HG02981 (cell line): ENCODE results near the gene CDH4.

Source experiments
- ATAC-seq: cut with Tn5 transposase; IDR thresholded peaks from one replicate; pipeline ENCODE4 v1.9.1; 2021; ENCODE audit warnings: mild to moderate bottlenecking, moderate library complexity; ENCODE audit not compliant: unreplicated experiment

CDH4 gene

GRCh38 chr20:61722146-61722678 lies 470.2 kb downstream of the CDH4 start:
- ATAC-seq, result no peak

- no peak for ATAC-seq
These were observed 471.6 kb downstream of the CDH4 start for GRCh38 chr20:61723529-61724257.

DNA sequence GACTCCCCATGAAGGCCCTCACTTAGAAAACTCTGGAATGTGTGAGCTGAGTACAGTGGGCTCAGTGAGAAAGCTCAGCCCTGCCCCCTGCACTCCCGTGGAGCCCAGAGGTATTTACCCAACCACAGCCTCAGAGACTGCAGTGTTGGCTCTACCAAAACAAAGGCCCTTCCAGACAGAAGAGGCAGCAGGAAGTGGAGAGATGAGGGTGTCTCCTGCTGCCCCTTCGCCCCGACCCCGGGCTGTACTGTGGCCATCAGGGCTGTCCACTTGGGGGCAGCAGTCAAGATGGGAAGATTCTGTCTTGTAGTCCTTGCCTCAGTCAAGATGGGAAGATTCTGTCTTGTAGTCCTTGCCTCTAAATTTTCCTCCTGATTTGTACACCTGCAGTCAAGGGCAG lies 472.3 kb downstream of the CDH4 start:
- ATAC-seq, result no peak

- ATAC-seq, result no peak
These were observed 473.1 kb downstream of the CDH4 start for GRCh38 chr20:61725145-61725544.

- ATAC-seq, result no peak
These were observed 473.9 kb downstream of the CDH4 start for GRCh38 chr20:61725966-61726365.

DNA sequence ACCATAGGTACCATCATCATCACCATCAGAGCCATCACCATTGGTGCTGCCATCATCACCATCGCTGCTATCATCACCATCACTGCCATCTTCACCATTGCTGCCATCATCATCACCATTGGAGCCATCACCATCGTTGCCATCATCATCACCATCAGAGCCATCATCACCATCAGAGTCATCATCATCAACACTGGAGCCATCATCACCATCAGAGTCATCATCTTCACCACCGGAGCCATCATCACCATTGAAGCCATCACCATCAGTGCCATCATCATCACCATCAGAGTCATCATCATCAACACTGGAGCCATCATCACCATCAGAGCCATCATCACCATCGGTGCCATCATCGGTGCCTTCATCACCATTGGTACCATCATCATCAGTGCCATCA lies 474.9 kb downstream of the CDH4 start:
- ATAC-seq, result no peak

- ATAC-seq, result no peak
These were observed 475.7 kb downstream of the CDH4 start for GRCh38 chr20:61727761-61728160.

DNA sequence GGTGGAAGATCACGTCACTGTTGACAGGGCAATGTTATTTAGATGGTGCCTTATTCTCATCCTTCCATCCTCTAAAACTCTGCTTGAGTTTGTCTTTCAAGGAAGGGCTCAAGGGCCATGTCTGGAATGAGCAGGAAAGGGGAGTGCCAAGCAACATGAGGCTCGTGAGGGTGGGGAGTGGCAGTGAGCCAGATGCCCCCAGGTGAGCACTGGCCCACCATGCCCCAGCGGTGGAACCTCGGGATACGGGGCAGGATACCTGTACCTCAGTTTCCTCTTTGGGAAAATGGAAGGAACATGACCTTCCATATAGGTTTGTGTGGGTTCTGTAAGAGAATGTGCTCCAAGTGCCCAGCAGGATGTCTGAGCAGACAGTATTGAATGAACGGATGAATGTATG lies 476.3 kb downstream of the CDH4 start:
- ATAC-seq, result no peak

DNA sequence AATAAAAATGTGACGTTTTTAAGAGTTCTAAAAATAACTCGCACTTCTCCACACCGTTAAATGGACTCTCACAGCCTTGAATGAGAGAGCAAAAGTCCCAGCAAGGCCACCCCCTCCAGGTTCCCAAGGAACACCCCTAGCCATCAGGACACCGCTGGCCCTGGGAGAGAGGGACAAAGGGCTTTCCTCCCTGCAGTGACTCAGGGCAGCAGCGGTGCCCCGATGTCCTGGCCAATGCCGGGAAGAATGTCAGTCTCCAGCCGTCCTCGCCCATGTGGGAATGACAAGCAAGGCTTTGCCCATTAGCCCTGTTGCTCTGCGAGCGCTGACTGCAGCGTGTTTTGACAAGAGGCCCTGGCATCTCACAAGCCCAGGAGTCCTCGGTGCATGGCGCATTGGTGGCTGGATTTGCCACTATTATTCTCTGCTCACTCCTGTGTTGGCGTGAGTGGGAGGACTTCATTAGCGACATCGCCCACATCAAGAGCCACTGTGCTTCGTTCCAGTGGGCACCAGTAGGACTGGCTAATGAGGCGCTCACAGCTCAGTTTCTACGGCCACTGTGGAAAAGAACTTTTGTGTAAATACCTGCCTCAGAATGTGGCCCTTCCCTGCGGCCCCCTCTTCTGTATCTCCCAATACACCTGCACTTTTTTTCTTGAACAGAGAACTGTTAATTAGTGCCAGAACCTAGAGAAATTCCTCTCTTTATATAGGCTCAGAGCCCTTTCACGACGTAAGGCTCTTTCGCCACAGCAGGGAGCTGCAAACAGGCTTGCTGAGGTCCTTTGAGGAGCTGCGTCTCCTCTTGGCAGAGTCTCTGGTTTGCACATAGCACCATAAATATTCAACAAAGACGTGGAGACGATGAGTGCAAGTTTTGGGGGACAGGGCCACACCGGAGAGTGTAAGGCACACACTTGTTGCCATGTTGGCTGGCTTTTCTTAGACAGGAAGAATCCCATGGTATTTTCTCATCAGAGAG lies 477.0 kb downstream of the CDH4 start:
- ATAC-seq, result no peak

GRCh38 chr20:61730631-61731362 lies 478.7 kb downstream of the CDH4 start:
- no peak for ATAC-seq

- ATAC-seq, result no peak
These were observed 479.5 kb downstream of the CDH4 start for GRCh38 chr20:61731363-61732181.

GRCh38 chr20:61732511-61733210 lies 480.6 kb downstream of the CDH4 start:
- no peak for ATAC-seq

DNA sequence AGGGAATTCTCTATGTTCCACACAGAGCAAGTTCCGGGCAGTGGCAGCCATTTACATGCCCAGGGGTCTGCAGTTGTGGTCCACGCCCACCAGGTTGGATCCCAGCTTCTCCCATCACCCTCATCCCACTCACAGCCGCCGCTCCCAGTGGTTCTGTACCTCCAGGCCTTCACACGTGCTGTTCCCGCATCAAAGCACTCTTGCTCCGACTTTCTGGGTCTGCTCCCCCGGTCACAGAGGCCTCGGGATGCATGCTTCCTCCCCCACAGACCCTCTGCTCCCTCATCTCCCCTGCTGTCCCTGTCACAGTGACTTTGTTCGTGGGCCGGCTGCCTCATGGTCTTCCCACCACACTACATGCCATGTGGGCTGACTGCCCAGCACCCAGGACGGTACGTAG lies 481.2 kb downstream of the CDH4 start:
- ATAC-seq, result no peak

GRCh38 chr20:61733891-61734732 lies 482.1 kb downstream of the CDH4 start:
- ATAC-seq, result no peak

DNA sequence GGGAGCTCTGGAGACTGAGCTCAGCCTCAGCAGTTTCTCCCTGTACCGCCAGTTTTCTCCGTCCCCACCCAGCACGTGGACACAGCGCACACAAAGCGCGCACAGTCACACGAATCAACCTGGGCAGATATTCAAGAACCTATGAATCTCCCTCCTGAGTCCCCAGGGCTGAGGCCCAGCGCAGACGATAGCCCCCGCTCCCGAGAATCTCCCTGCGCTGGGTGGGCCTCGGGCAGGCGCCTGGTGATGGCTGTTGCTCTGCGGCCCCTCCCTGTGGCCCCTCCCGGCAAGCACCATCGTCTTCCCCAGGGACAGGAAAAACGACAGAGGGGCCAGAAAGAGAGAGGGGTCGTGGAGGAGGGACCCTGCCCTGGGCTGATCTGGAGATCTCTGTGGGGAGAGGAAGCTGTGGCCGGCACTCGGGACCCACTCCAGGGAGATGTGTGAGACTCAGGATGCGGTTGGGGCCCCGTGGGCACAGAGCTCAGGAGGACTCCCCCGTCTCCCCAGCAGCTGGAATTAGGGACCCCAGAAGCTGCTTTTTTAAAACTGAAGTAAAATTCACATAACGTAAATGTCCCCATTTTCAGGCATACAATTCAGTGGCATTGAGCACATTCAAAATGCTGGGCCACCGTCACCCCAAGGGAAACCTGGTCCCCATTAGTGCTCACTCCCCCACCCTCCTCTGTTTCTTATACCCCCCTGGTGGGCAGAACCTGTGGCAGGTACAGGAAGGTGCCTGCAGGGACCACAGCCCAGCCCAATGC lies 482.9 kb downstream of the CDH4 start:
- no peak for ATAC-seq

GRCh38 chr20:61735503-61735785 lies 483.4 kb downstream of the CDH4 start:
- ATAC-seq, result no peak

DNA sequence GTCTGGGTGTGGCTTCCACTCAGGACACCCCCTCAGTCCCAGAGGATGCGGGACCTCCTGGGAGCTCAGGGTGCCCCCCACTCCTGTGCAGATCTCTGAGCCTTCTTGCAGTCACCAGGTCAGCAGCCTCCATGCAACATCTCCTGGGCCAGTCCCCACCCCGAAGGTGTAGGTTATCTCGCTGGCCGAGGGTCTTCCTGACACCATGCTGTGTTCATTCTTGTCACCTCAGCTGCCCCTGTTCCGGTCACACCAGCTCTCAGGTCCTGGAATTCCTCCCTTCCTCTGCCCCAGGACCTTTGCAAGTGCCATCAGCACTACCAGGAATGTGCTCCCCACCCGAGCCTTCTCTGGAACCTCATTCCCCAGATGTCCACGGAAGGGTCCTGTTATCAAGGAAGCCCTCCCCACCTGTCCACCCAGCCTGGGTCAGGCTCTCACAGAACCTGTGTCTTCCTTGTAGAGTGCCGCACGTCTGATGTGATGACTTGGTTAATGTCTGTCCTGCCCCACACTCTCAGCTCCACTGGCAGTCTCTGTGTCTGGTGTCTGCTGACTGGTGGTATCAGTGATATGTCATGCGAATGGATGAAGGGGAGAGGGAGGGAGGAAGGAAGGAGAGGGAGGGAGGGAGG lies 484.1 kb downstream of the CDH4 start:
- no peak for ATAC-seq
